Measurements from ENCODE around the gene SAMD14.
A peak's percentile ranks its signal among the peaks of the same experiment; 100 is the strongest.

GRCh38 chr17:50151041-50151936 is 21.3 kb upstream of the SAMD14 start:
- TF ChIP-seq ZNF8 (CRISPR knock-in tag; IDR thresholded peaks at IDR 0.05) (no peak), ZNF70 (CRISPR knock-in tag; IDR thresholded peaks at IDR 0.05) (peak; percentile 75; the same call in 1 of the 2 replicates), PATZ1 (CRISPR knock-in tag; IDR thresholded peaks at IDR 0.05; ENCODE audit: borderline replicate concordance) (peak; percentile 83; the same call in 1 of the 2 replicates)
